ENCODE measurements around the gene CD34. TPM values are rescaled to one million over a fixed set of nuclear protein-coding genes. Genes with fewer than 3 reads are reported as not detected.

The CD34 gene
- total RNA-seq, 1 donor from 2014 or later: not detected

DNA sequence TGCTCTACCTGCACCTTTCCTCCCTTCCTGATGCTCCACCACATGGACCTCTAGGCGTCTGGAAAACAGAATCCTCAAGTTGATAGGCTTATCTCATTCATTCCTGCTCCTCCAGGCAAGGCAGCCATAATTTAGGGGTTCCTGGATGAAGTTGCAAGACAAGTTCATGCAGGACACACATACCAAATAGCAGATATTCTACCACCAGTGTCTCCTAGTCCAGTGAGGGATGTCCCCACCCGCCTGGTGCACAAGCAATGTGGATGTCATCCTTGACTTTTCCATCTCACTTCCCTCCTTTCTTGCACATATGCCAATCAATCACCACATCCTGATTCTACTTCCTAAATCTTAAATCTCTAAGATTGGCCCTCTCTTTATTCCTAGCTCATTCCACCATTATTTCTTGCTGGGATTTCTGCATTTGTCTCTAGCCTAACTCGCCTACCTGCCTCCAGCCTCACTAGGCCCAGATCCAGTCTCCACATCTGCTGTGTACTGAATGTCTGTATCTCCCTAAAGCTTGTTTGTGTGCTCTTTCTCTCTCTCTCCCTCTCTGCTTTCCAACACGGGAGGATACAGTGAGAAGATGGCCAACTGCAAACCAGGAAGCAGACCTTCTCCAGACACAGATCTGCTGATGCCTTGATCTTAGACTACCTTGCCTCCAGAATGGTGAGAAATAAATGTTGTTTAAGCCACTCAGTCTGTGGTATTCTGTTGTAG lies 40.5 kb downstream of the CD34 start:
- peaks cover 19% of the 10 kb centered on the region for H3K4me1 Mint-ChIP-seq (ENCODE audit: unreplicated experiment)

DNA sequence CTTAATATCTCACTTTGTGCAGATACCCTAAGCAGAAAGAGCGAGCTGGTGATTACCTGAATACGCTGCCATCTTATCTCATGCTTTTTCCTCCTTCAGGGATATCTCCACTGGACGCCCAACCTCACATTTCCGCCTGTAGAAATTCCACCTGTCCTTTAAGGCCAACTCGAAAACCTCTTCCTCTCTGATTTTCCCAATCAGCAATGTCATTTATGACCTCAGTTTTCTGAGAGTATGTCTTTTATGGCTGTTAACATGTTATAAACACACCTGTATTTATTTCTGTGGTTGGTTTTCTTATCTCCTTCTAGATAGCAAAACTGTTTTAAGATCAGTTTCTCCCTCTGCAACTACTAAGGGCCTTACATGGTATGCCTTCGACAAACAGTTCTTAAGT lies 41.1 kb downstream of the CD34 start:
- Mint-ChIP-seq H3K4me1 (ENCODE audit: unreplicated experiment) (peaks cover 19% of the 10 kb centered on the region), H3K27me3 (ENCODE audit: unreplicated experiment) (no peaks in the 10 kb centered on the region), H3K9me3 (ENCODE audit: unreplicated experiment) (no peaks in the 10 kb centered on the region), H3K4me3 (ENCODE audit: unreplicated experiment) (peak overlapping the region; percentile 52), H3K27ac (ENCODE audit: unreplicated experiment) (no peak overlapping the region), H3K36me3 (ENCODE audit: unreplicated experiment) (peaks cover 3% of the 10 kb centered on the region)
- no peak for DNase-seq (ENCODE audit: extremely low spot score, unreplicated experiment)
- TF ChIP-seq, protein P1, sequence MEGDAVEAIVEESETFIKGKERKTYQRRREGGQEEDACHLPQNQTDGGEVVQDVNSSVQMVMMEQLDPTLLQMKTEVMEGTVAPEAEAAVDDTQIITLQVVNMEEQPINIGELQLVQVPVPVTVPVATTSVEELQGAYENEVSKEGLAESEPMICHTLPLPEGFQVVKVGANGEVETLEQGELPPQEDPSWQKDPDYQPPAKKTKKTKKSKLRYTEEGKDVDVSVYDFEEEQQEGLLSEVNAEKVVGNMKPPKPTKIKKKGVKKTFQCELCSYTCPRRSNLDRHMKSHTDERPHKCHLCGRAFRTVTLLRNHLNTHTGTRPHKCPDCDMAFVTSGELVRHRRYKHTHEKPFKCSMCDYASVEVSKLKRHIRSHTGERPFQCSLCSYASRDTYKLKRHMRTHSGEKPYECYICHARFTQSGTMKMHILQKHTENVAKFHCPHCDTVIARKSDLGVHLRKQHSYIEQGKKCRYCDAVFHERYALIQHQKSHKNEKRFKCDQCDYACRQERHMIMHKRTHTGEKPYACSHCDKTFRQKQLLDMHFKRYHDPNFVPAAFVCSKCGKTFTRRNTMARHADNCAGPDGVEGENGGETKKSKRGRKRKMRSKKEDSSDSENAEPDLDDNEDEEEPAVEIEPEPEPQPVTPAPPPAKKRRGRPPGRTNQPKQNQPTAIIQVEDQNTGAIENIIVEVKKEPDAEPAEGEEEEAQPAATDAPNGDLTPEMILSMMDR (IDR thresholded peaks at IDR 0.05): no peak

More for the DNA sequence above, 40.5 kb downstream of the CD34 start:
- Mint-ChIP-seq H3K27me3 (ENCODE audit: unreplicated experiment) (no peaks in the 10 kb centered on the region), H3K27ac (ENCODE audit: unreplicated experiment) (no peak overlapping the region), H3K9me3 (ENCODE audit: unreplicated experiment) (no peaks in the 10 kb centered on the region), H3K4me3 (ENCODE audit: unreplicated experiment) (peak overlapping the region; percentile 52), H3K36me3 (ENCODE audit: unreplicated experiment) (peaks cover 3% of the 10 kb centered on the region)
- no peak for DNase-seq (ENCODE audit: extremely low spot score, unreplicated experiment)
- TF ChIP-seq, protein P1 (IDR thresholded peaks at IDR 0.05): no peak

- DNase-seq (ENCODE audit: extremely low spot score, unreplicated experiment): peak; percentile 94
- Mint-ChIP-seq H3K27ac (ENCODE audit: unreplicated experiment) (no peak overlapping the region), H3K27me3 (ENCODE audit: unreplicated experiment) (no peaks in the 10 kb centered on the region), H3K36me3 (ENCODE audit: unreplicated experiment) (peaks cover 3% of the 10 kb centered on the region), H3K4me3 (ENCODE audit: unreplicated experiment) (peak overlapping the region; percentile 71), H3K9me3 (ENCODE audit: unreplicated experiment) (no peaks in the 10 kb centered on the region), H3K4me1 (ENCODE audit: unreplicated experiment) (peaks cover 19% of the 10 kb centered on the region)
- TF ChIP-seq, protein P1 (IDR thresholded peaks at IDR 0.05): peak; percentile 84
These were observed 41.9 kb downstream of the CD34 start for GRCh38 chr1:207868774-207869721.

- no peaks in the 10 kb centered on the region for H3K27me3 Mint-ChIP-seq (ENCODE audit: unreplicated experiment)
- H3K36me3 Mint-ChIP-seq (ENCODE audit: unreplicated experiment): peaks cover 3% of the 10 kb centered on the region
- peaks cover 19% of the 10 kb centered on the region for H3K4me1 Mint-ChIP-seq (ENCODE audit: unreplicated experiment)
- TF ChIP-seq, protein P1 (IDR thresholded peaks at IDR 0.05): no peak
- no peak for DNase-seq (ENCODE audit: extremely low spot score, unreplicated experiment)
- H3K27ac Mint-ChIP-seq (ENCODE audit: unreplicated experiment): peak overlapping the region; percentile 29
- no peaks in the 10 kb centered on the region for H3K9me3 Mint-ChIP-seq (ENCODE audit: unreplicated experiment)
- H3K4me3 Mint-ChIP-seq (ENCODE audit: unreplicated experiment): peak overlapping the region; percentile 71
These were observed 42.6 kb downstream of the CD34 start for GRCh38 chr1:207868251-207868773.

Measured in osteocyte (in vitro differentiated cells).